Stimulated activated naive CD8-positive, alpha-beta T cell treated with anti-CD3 and anti-CD28 coated beads, Interleukin-15, Interleukin-2, amounts not matched to agents 100 ng/mL and 50 ng/mL, for 24 hours (primary cell): ENCODE measurements around the gene HINFP.
"Not testable (repeated sequence)": the region's sequence is repeated elsewhere in the genome, so short reads cannot be mapped to it uniquely, and the experiment has no call there.

ENCODE experiments used
- H3K27ac Mint-ChIP-seq: one replicate; pipeline ENCODE4 v1.8.0; 2021; ENCODE audit warnings: mild to moderate bottlenecking, mixed read lengths
- H3K27me3 Mint-ChIP-seq: one replicate; pipeline ENCODE4 v1.8.0; 2021; ENCODE audit warnings: mixed read lengths
- H3K36me3 Mint-ChIP-seq: one replicate; pipeline ENCODE4 v1.8.0; 2021; ENCODE audit warnings: low read depth, mixed read lengths
- H3K4me1 Mint-ChIP-seq: one replicate; pipeline ENCODE4 v1.8.0; 2021; ENCODE audit warnings: low read depth, mixed read lengths
- H3K4me3 Mint-ChIP-seq: one replicate; pipeline ENCODE4 v1.8.0; 2021; ENCODE audit warnings: mild to moderate bottlenecking, mixed read lengths
- H3K9me3 Mint-ChIP-seq: one replicate; pipeline ENCODE4 v1.8.0; 2021; ENCODE audit warnings: mixed read lengths

The HINFP gene

DNA sequence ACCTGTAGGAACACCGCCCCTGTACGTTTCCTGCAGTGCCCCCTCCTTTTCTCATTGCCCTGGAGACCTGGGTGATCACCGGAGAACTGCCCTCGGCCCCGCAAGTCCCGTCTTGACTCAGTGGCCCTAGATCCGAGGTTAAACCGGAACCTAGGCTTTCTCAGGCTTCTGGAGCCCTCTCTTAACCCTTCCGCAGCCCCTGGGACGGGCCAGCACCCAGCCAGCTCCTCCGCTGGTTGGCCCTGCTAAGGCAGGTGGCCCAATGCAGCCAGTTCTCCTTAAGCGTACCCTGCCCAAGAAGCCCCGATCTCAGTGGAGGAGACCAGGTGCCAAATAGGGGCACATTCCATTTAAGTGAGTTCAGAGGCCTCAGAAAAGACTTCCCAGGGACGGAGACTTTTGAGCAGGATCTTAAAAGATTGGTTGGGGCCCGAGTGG, 47.9 kb downstream of the HINFP start:
- Mint-ChIP-seq H3K36me3 (no peaks in the 10 kb centered on the region), H3K27me3 (no peaks in the 10 kb centered on the region), H3K4me3 (peak overlapping the region; percentile 89)

DNA sequence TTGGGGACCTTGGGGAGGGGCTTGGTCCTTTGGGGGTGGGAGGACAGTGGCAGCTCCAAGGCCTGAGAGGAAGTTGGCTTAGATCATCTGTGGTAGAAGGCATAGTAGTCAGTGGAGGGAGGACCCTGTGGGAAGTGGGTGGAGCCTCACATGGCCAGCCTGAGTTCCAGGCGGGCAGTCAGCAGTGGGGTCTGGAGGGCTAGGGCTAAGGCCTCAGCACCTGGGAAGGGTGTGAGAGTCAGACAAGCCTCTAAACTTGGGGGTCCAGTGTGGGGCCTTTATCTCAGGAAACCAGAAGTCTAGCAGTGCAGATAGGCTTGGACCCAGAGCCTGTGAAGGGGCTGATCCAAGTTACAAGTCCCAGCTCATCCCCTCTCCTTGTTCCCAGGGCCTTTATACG, 51.1 kb downstream of the HINFP start:
- Mint-ChIP-seq H3K4me3 (no peak overlapping the region), H3K36me3 (peaks cover 10% of the 10 kb centered on the region), H3K9me3 (no peaks in the 10 kb centered on the region), H3K27ac (no peak overlapping the region), H3K4me1 (peaks cover 9% of the 10 kb centered on the region), H3K27me3 (no peaks in the 10 kb centered on the region)

More for the DNA sequence above, 47.9 kb downstream of the HINFP start:
- Mint-ChIP-seq H3K4me1 (peaks cover 5% of the 10 kb centered on the region), H3K9me3 (no peaks in the 10 kb centered on the region), H3K27ac (peak overlapping the region; percentile 89)

DNA sequence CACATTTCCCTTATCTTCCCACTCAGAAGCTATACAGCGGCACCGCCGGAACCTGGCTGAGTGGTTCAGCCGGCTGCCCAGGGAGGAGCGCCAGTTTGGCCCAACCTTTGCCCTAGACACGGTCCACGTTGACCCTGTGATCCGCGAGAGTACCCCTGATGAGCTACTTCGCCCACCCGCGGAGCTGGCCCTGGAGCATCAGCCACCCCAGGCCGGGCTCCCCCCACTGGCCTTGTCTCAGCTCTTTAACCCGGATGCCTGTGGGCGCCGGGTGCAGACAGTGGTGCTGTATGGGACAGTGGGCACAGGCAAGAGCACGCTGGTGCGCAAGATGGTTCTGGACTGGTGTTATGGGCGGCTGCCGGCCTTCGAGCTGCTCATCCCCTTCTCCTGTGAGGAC, 52.1 kb downstream of the HINFP start:
- Mint-ChIP-seq H3K4me3 (no peak overlapping the region), H3K9me3 (no peaks in the 10 kb centered on the region), H3K36me3 (peaks cover 10% of the 10 kb centered on the region), H3K27ac (no peak overlapping the region), H3K27me3 (no peaks in the 10 kb centered on the region), H3K4me1 (peaks cover 13% of the 10 kb centered on the region)

DNA sequence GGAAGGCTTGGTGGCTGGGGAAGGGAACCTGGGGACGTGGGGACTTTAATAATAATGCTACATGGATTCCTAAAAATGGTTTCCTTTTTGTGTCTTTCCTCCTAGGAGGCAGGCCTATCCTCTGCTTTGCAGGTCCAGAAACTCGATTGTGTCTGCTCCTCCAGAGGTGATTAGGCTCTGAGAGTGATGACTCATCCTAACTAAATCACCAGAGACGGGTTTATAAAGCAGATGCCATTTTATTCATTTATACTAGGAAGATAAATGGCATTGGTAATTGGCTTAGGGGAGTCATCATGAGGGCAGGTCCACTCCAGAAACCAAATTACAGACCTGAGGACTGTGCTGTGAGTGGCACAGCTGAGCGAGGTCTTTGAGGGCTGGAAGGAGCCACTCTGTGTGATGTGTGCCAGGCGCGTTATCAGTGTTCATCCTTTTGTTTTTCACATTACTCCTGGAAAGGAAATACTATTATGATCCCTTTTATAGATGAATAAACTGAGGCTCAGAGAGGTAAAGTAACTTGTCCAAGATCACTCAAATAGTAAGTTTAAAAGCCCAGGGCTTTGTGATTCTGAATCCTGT, 54.2 kb downstream of the HINFP start:
- H3K27me3 Mint-ChIP-seq = no peaks in the 10 kb centered on the region
- peaks cover 17% of the 10 kb centered on the region for H3K36me3 Mint-ChIP-seq
- no peak overlapping the region for H3K27ac Mint-ChIP-seq
- no peak overlapping the region for H3K4me3 Mint-ChIP-seq
- H3K9me3 Mint-ChIP-seq = no peaks in the 10 kb centered on the region
- peaks cover 8% of the 10 kb centered on the region for H3K4me1 Mint-ChIP-seq

DNA sequence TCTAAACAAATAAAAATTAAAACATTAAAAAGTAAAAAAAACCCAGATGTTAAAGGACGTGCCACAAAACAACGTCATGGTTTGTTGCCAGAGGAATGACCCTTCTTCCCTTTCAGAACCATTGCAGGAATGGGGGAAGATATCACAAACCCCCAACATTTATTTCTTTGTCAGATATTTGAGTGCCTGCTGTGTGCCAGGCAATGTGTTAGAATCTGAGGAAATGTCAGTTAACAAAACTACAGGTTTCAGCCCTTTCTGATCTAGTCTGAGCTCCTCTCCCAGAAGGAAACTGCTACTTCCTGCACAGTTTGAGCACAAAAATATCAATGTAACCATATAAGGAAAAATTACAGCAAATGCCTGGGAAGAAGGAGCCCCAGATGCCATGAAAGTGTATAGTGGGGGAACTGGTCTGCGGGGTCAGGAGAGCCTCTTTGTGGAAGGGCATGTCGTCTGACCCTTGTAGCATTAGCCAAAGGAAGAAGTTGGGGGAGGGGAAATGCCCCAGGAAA, 56.8 kb downstream of the HINFP start:
- Mint-ChIP-seq H3K27me3 (no peaks in the 10 kb centered on the region), H3K4me1 (peaks cover 8% of the 10 kb centered on the region), H3K9me3 (no peaks in the 10 kb centered on the region), H3K27ac (no peak overlapping the region), H3K36me3 (peaks cover 17% of the 10 kb centered on the region), H3K4me3 (no peak overlapping the region)

DNA sequence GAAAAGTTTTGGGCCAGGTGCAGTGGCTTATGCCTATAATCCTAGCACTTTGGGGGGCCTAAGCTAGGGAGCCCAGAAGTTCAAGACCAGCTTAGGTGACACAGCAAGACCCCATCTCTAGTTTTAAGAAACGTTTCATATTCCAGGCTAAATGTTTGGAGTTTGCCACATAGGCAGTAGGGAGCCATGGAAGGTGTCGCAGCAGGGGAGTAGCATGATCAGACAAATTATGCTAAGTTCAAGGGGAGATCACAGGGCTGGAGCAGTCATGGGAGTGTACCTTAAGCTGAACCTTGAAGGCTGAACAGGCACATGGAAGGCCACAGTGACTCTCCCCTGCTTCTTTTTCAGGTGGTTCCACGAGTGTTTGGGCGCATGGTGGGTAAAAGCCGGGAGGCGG, 58.0 kb downstream of the HINFP start:
- H3K4me1 Mint-ChIP-seq = peaks cover 8% of the 10 kb centered on the region
- H3K27ac Mint-ChIP-seq = no peak overlapping the region
- no peak overlapping the region for H3K4me3 Mint-ChIP-seq
- H3K27me3 Mint-ChIP-seq = no peaks in the 10 kb centered on the region
- H3K9me3 Mint-ChIP-seq = no peaks in the 10 kb centered on the region
- H3K36me3 Mint-ChIP-seq = peaks cover 17% of the 10 kb centered on the region

DNA sequence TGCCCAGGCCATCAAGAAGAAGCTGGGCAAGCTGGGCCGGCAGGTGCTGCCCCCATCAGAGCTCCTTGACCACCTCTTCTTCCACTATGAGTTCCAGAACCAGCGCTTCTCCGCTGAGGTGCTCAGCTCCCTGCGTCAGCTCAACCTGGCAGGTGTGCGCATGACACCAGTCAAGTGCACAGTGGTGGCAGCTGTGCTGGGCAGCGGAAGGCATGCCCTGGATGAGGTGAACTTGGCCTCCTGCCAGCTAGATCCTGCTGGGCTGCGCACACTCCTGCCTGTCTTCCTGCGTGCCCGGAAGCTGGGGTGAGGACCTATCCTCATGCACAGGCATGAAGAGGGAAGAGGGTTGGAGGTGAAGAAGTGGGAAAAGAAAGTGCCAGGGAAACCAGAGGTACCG, 58.6 kb downstream of the HINFP start:
- Mint-ChIP-seq H3K27me3 (no peaks in the 10 kb centered on the region), H3K36me3 (peaks cover 14% of the 10 kb centered on the region), H3K4me3 (no peak overlapping the region), H3K4me1 (peaks cover 8% of the 10 kb centered on the region), H3K27ac (no peak overlapping the region), H3K9me3 (no peaks in the 10 kb centered on the region)

DNA sequence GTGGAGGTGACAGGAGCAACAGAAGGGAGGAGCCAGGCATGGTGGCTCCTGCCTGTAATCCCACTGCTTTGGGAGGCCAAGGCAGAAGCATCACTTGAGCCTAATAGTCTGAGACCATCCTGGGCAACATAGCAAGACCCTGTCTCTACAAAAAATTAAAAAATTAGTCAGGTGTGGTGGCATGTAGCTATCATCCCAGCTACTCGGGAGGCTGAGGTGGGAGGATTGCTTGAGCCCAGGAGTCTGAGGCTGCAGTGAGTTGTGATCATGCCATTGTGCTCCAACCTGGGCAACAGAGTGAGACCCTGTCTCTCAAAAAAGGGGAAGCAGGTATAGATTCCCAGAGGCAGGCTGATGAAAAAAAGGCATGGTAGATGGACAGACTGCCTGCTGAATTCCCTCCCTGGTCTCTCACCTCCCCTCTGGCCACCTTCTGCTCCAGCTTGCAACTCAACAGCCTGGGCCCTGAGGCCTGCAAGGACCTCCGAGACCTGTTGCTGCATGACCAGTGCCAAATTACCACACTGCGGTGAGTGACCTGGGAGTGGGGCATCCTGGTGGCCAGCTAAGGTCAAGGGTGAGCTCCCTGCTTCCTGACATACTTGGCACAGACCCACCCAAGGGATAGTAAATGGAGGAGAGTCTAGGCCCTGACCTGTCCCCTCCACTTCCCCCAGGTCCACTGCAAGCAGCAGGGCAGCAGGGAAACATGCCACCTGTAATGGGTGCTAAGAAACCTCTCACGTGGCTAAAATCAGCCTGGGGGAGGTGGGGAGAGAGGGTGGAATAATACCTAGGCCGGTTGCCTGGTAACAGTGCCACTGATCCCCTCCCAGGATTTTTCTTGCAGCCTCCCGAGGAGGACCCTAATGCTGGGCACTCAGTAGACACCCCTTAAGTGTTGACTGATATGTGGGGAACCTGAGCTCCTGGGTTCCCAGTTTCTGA, 59.6 kb downstream of the HINFP start:
- no peaks in the 10 kb centered on the region for H3K9me3 Mint-ChIP-seq
- no peaks in the 10 kb centered on the region for H3K27me3 Mint-ChIP-seq
- H3K4me3 Mint-ChIP-seq = no peak overlapping the region
- peaks cover 4% of the 10 kb centered on the region for H3K4me1 Mint-ChIP-seq
- H3K27ac Mint-ChIP-seq = no peak overlapping the region
- H3K36me3 Mint-ChIP-seq = peaks cover 7% of the 10 kb centered on the region

DNA sequence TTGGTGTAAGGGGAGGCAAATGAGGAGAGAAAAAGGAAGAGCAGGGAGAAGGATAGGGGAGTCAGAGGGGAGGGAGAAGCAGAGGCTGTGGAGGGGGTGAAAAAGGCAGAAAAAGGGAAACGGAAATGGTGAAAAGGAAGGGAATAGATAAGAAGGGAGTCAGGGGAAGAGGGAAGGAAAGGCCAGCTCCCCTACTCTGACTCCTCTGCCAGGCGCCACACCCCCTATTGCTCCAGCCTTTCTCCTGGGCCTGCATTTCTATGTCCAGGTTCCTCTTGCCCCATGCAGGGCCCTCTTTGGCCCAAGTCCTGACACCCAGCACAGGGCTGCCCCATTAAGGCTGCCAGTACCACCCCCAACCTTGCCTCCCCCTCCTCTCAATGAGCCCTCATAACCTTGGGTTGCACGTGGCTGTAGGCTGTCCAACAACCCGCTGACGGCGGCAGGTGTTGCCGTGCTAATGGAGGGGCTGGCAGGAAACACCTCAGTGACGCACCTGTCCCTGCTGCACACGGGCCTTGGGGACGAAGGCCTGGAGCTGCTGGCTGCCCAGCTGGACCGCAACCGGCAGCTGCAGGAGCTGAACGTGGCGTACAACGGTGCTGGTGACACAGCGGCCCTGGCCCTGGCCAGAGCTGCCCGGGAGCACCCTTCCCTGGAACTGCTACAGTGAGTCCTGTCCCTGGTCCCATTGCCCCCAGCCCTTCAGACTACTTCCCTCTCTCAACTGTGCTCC, 60.5 kb downstream of the HINFP start:
- Mint-ChIP-seq H3K4me1 (peaks cover 4% of the 10 kb centered on the region), H3K27me3 (no peaks in the 10 kb centered on the region), H3K9me3 (no peaks in the 10 kb centered on the region), H3K4me3 (no peak overlapping the region), H3K27ac (no peak overlapping the region), H3K36me3 (peaks cover 7% of the 10 kb centered on the region)

DNA sequence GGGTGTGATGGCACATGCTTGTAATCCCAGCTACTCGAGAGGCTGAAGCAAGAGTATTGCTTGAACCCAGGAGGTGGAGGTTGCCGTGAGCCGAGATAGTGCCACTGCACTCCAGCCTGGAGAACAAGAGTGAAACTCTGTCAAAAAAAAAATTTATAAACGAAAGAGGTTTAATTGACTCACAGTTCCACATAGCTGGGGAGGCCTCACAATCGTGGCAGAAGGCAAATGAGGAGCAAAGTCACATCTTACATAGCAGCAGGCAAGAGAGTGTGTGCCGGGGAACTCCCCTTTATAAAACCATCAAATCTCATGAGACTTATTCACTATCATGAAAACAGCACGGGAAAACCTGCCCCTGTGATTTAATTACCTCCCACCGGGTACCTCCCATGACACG, 63.0 kb downstream of the HINFP start:
- H3K36me3 Mint-ChIP-seq, H3K4me3 Mint-ChIP-seq, H3K4me1 Mint-ChIP-seq, H3K27me3 Mint-ChIP-seq, H3K27ac Mint-ChIP-seq, H3K9me3 Mint-ChIP-seq: not testable (repeated sequence)
